ENCODE data around the gene KRTAP4-2.

- TF ChIP-seq CTCF (IDR thresholded peaks at IDR 0.05) = no peak
- TF ChIP-seq USF1 (IDR thresholded peaks at IDR 0.05; ENCODE audit: borderline replicate concordance, low read depth) = no peak
- TF ChIP-seq RAD21 (IDR thresholded peaks at IDR 0.05; ENCODE audit: low read length) = no peak
- TF ChIP-seq TCF12 (IDR thresholded peaks at IDR 0.05) = no peak
- TF ChIP-seq EZH2phosphoT487 (IDR thresholded peaks at IDR 0.05; ENCODE audit: borderline replicate concordance, low read depth) = no peak
- TF ChIP-seq NRF1 (IDR thresholded peaks at IDR 0.05; ENCODE audit: low read depth, low read length) = no peak
- TF ChIP-seq YY1 (IDR thresholded peaks at IDR 0.05; ENCODE audit: low read depth) = no peak
- no peak for TF ChIP-seq POLR2AphosphoS5 (IDR thresholded peaks at IDR 0.05; ENCODE audit: low read depth, low read length)
- TF ChIP-seq MXI1 (IDR thresholded peaks at IDR 0.05; ENCODE audit: low read depth, low read length) = no peak
- no peak for TF ChIP-seq MAX (IDR thresholded peaks at IDR 0.05; ENCODE audit: low read depth)
- TF ChIP-seq PBX3 (IDR thresholded peaks at IDR 0.05) = no peak
Observed at GRCh38 chr17:41190328-41190727, 12.3 kb upstream of the KRTAP4-2 start.

Data from SK-N-SH (cell line).